ENCODE results near the gene VDAC1. TPM values are rescaled to one million over a fixed set of nuclear protein-coding genes. Genes with fewer than 3 reads are reported as not detected.
A peak's percentile ranks its signal among the peaks of the same experiment; 100 is the strongest.

Gene VDAC1
- total and polyA plus RNA-seq, 2 donors (not counting 1 experiment from before 2014, with no cell fraction given) = 202 to 281 TPM

DNA sequence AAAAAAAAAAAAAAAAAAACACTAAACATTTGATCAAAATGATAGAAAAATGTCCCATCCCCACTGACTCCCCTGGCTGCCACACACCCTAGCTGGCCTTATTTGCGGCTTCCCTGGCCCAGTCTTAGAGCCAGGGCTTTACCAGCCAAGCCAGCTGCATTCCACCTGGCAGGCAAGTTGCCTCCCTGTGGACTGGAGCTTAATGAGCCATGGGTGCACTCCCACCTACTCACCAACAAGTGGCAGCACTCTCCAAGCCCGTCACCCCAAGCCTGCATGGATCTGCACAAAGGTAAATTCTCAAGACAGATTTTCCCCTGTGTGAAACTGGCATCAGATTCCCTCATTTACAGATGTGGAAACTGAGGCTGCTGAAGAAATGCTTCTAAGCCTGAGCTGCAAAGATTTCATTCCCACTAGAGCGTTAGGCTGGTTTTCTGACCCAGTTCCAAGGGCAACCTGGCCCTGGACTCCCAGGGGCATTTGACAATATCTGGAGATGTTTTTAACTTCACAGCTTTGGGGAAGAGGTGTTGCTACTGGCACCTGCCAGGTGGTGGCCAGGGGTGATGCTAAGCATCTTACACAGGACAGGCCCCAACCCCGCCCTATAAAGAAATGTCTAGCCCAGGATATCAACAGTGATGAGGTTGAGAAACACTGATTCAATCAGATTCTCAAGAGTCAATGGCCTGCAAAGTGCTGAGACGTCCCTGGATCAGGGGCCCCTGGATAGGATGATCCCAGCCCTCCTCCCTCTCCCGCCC lies 21.9 kb upstream of the VDAC1 start:
- Histone ChIP-seq H3K79me2 (ENCODE audit: control insufficient read depth, insufficient read depth, low read length) (no peaks in the 10 kb centered on the region), H2AFZ (ENCODE audit: low read length) (no peak overlapping the region)
- peak; percentile 61 to 74 for DNase-seq (ENCODE audit: low read depth in 2 of 2)

DNA sequence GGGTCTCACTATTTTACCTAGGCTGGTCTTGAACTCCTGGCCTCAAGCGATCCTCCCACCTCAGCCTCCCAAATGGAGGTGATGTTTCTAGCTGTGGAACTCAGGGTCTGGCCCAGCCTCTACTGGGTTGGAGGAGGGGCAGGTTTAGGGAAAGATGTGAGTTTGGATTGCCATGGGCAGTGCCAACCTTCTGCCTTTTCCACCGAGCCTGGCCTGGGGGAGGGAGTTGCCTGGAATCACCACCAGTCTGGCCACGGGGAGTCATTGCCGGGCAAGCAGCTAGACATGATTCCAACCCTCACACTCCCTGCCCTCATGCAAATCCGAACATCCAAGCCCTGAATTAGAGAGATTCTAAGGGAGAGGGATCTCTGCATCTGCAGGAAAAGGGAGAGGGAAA lies 21.0 kb upstream of the VDAC1 start:
- Histone ChIP-seq H3K4me3 (replicated peaks in 1 of 4; ENCODE audit: control extremely low read depth in 1 of 4, insufficient read depth in 1 of 4, low read depth in 3 of 4, low read length in 4 of 4) (no peak overlapping the region), H3K9ac (ENCODE audit: insufficient read depth, low read length) (no peak overlapping the region), H3K36me3 (ENCODE audit: control insufficient read depth, insufficient read depth, low read length) (no peaks in the 10 kb centered on the region), H3K27me3 (ENCODE audit: control insufficient read depth, insufficient read depth, low read length) (peaks cover 31% of the 10 kb centered on the region), H3K27ac (ENCODE audit: insufficient read depth, low read length) (no peak overlapping the region), H3K4me1 (ENCODE audit: control insufficient read depth, extremely low read depth, insufficient read depth, low read length) (peaks cover 7% of the 10 kb centered on the region), H4K20me1 (ENCODE audit: control insufficient read depth, extremely low read depth, insufficient read depth, low read length) (no peaks in the 10 kb centered on the region), H3K9me3 (ENCODE audit: control insufficient read depth, insufficient read depth, low read depth, low read length) (no peaks in the 10 kb centered on the region), H3K79me2 (ENCODE audit: control insufficient read depth, insufficient read depth, low read length) (no peaks in the 10 kb centered on the region), H2AFZ (ENCODE audit: low read length) (no peak overlapping the region), H3K4me2 (ENCODE audit: extremely low read depth, insufficient read depth, low read length) (no peak overlapping the region)
- TF ChIP-seq, protein P1, sequence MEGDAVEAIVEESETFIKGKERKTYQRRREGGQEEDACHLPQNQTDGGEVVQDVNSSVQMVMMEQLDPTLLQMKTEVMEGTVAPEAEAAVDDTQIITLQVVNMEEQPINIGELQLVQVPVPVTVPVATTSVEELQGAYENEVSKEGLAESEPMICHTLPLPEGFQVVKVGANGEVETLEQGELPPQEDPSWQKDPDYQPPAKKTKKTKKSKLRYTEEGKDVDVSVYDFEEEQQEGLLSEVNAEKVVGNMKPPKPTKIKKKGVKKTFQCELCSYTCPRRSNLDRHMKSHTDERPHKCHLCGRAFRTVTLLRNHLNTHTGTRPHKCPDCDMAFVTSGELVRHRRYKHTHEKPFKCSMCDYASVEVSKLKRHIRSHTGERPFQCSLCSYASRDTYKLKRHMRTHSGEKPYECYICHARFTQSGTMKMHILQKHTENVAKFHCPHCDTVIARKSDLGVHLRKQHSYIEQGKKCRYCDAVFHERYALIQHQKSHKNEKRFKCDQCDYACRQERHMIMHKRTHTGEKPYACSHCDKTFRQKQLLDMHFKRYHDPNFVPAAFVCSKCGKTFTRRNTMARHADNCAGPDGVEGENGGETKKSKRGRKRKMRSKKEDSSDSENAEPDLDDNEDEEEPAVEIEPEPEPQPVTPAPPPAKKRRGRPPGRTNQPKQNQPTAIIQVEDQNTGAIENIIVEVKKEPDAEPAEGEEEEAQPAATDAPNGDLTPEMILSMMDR (conservative IDR thresholded peaks at IDR 0.05 in 1 of 2, IDR thresholded peaks at IDR 0.05 in 1 of 2; ENCODE audit: low read depth in 1 of 2, low read length in 2 of 2) = no peak
- no peak for TF ChIP-seq EZH2 (IDR thresholded peaks at IDR 0.05; ENCODE audit: low read length, missing control alignments)
- DNase-seq (ENCODE audit: low read depth in 2 of 2) = no peak

More for the DNA sequence above, 21.9 kb upstream of the VDAC1 start:
- Histone ChIP-seq H3K4me2 (ENCODE audit: extremely low read depth, insufficient read depth, low read length) (no peak overlapping the region), H3K4me1 (ENCODE audit: control insufficient read depth, extremely low read depth, insufficient read depth, low read length) (peaks cover 7% of the 10 kb centered on the region), H3K9me3 (ENCODE audit: control insufficient read depth, insufficient read depth, low read depth, low read length) (no peaks in the 10 kb centered on the region), H4K20me1 (ENCODE audit: control insufficient read depth, extremely low read depth, insufficient read depth, low read length) (no peaks in the 10 kb centered on the region), H3K9ac (ENCODE audit: insufficient read depth, low read length) (no peak overlapping the region), H3K27ac (ENCODE audit: insufficient read depth, low read length) (no peak overlapping the region), H3K36me3 (ENCODE audit: control insufficient read depth, insufficient read depth, low read length) (no peaks in the 10 kb centered on the region), H3K27me3 (ENCODE audit: control insufficient read depth, insufficient read depth, low read length) (peaks cover 31% of the 10 kb centered on the region), H3K4me3 (replicated peaks in 1 of 4; ENCODE audit: control extremely low read depth in 1 of 4, insufficient read depth in 1 of 4, low read depth in 3 of 4, low read length in 4 of 4) (no peak overlapping the region)
- TF ChIP-seq, protein P1 (conservative IDR thresholded peaks at IDR 0.05 in 1 of 2, IDR thresholded peaks at IDR 0.05 in 1 of 2; ENCODE audit: low read depth in 1 of 2, low read length in 2 of 2) = peak; percentile 42 to 68
- no peak for TF ChIP-seq EZH2 (IDR thresholded peaks at IDR 0.05; ENCODE audit: low read length, missing control alignments)

DNA sequence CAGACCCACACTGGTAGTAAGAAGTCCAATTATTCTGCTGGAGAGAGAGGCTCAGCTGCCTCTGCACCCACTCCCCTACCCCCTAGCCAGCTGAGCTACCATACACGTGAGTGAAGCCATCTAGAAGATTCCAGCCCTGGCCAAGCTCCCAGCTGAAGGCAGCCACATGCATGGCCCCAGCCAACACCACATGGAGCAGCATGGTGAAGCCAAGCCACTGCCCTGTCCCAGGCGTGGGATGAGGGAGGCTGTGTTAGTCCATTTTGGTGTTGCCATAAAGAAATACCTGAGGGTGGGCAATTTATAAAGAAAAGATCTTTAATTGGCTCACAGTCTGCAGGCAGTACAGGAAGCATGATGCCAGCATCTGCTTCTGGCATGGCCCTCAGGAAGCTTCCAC lies 20.0 kb upstream of the VDAC1 start:
- no peak overlapping the region for H2AFZ ChIP-seq (ENCODE audit: low read length)
- no peaks in the 10 kb centered on the region for H3K79me2 ChIP-seq (ENCODE audit: control insufficient read depth, insufficient read depth, low read length)
- no peak overlapping the region for H3K4me3 ChIP-seq (replicated peaks in 1 of 4; ENCODE audit: control extremely low read depth in 1 of 4, insufficient read depth in 1 of 4, low read depth in 3 of 4, low read length in 4 of 4)
- DNase-seq (ENCODE audit: low read depth in 2 of 2) = no peak
- no peaks in the 10 kb centered on the region for H3K9me3 ChIP-seq (ENCODE audit: control insufficient read depth, insufficient read depth, low read depth, low read length)
- H3K4me1 ChIP-seq (ENCODE audit: control insufficient read depth, extremely low read depth, insufficient read depth, low read length) = peaks cover 7% of the 10 kb centered on the region
- H3K27me3 ChIP-seq (ENCODE audit: control insufficient read depth, insufficient read depth, low read length) = peaks cover 31% of the 10 kb centered on the region
- TF ChIP-seq EZH2 (IDR thresholded peaks at IDR 0.05; ENCODE audit: low read length, missing control alignments) = no peak
- TF ChIP-seq, protein P1 (conservative IDR thresholded peaks at IDR 0.05 in 1 of 2, IDR thresholded peaks at IDR 0.05 in 1 of 2; ENCODE audit: low read depth in 1 of 2, low read length in 2 of 2) = no peak
- no peak overlapping the region for H3K4me2 ChIP-seq (ENCODE audit: extremely low read depth, insufficient read depth, low read length)
- H3K9ac ChIP-seq (ENCODE audit: insufficient read depth, low read length) = no peak overlapping the region
- no peaks in the 10 kb centered on the region for H4K20me1 ChIP-seq (ENCODE audit: control insufficient read depth, extremely low read depth, insufficient read depth, low read length)
- H3K36me3 ChIP-seq (ENCODE audit: control insufficient read depth, insufficient read depth, low read length) = no peaks in the 10 kb centered on the region
- no peak overlapping the region for H3K27ac ChIP-seq (ENCODE audit: insufficient read depth, low read length)

All from fibroblast of lung (primary cell).